ENCODE results near the gene TBX5.

The TBX5 gene

GRCh38 chr12:114319422-114319821, 86.5 kb downstream of the TBX5 start:
- no peak for DNase-seq (ENCODE audit: low read depth)

- DNase-seq (ENCODE audit: low read depth): no peak
These were observed 87.0 kb downstream of the TBX5 start for GRCh38 chr12:114318984-114319383.

GRCh38 chr12:114316076-114316475, 89.9 kb downstream of the TBX5 start:
- no peak for DNase-seq (ENCODE audit: low read depth)

- no peak for DNase-seq (ENCODE audit: low read depth)
These were observed 90.8 kb downstream of the TBX5 start for GRCh38 chr12:114314974-114315720.

- DNase-seq (ENCODE audit: low read depth): no peak
These were observed 91.5 kb downstream of the TBX5 start for GRCh38 chr12:114314403-114314802.

- DNase-seq (ENCODE audit: low read depth): no peak
These were observed 92.0 kb downstream of the TBX5 start for GRCh38 chr12:114313910-114314309.

- no peak for DNase-seq (ENCODE audit: low read depth)
These were observed 94.0 kb downstream of the TBX5 start for GRCh38 chr12:114311974-114312373.

GRCh38 chr12:114306646-114307045, 99.3 kb downstream of the TBX5 start:
- no peak for DNase-seq (ENCODE audit: low read depth)

GRCh38 chr12:114305446-114305845, 100.5 kb downstream of the TBX5 start:
- no peak for DNase-seq (ENCODE audit: low read depth)
